Stimulated activated CD8-positive, alpha-beta memory T cell treated with anti-CD3 and anti-CD28 coated beads, Interleukin-4, amount 100 ng/mL, for 4 hours (primary cell): Measurements from ENCODE around the gene COL11A2.

Experiments used
- DNase-seq, 2 donors: peaks; one replicate each; pipeline ENCODE4 v3.0.0-alpha.2; 2020; ENCODE audit warnings: low read depth in 2 of 2, low spot score in 1 of 2

The COL11A2 gene

DNA sequence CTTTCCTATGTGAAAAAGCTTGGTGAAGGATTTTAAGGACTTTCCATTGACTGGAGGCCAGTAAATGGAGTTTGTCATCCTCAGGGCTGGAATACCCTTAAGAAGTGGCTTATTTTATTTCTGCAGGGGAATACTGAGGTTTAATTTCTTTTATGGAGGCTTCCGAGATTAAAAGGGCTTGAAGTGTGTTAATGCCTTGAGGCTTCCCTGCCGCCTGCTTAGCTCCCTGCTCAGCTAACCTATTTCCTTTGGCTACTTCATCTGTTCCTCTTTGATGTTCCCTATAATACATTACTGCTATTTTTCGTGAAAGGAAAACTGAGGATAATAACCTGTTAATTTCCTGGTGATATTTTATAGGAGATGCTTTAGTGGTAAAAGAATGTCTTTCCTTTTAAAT, 72.3 kb downstream of the COL11A2 start:
- no peak for DNase-seq

DNA sequence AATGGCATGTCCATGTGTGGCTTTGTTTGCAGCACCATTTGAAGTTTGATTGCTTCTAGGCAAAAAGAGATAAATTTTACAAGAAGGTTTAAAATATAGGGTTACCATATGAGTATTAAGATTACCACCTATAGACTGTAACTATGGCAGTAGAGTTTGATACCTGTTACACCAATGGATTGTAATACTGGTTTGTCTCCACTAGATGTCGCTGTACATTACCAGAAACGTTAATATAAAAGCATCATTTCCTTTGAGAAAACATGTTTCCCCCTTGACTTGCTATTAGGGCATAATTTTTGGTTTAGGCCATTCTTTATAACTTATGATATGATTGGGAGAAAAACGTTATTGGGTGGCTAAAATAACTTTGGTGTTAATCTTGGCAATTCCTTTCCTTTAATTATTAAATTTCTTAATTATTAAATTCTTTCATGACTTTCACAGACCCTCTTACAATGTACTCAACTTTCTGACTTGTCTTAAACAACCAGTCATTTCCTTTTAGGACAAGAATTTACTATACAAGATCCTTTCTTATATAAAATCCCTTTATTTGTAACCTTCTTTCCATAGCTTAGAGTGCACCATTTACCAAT, 73.6 kb downstream of the COL11A2 start:
- no peak for DNase-seq

DNA sequence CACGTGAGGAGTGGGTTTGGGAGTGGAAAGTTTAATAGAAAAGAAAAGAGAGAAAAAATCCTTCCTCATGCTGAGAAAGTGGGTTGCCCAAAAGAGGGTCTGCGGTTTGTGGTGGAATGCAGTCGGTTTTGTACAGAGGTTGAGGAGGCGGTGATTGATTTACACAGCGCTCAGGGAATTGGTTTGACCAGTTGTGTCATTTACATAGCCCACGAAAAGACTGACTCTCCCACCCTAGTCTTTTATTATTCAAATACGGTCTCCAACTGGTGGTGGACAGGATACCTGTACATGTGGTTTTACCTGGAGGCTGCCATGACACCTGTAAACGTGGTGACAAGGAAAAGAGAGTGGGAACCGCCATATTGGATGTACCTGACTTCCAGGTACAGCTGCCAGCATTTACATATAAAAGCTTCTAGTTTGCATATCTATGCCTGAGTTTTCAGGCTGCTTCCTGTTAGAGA, 74.4 kb downstream of the COL11A2 start:
- no peak for DNase-seq

GRCh38 chr6:33116841-33117711, 75.2 kb downstream of the COL11A2 start:
- DNase-seq, result no peak

DNA sequence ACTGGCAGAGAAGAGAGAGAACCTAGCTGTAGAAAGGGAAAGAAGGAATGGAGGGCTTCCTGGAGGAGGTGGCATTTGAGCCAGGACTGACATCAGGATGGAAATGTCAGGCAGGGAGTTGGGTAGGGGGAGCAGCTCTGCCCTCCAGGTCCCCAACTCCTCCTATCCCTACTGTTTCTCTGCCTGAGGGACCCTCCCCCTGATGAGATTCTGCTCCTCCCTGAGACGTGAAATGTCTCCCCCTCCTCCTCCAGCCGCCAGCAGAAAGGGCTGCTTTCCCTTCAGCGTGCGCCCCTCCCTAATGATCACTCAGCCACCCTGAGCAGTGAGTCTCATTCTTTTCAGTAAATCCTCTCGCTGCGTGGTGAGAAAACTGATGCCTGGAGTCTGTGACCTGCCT, 75.8 kb downstream of the COL11A2 start:
- no peak for DNase-seq

DNA sequence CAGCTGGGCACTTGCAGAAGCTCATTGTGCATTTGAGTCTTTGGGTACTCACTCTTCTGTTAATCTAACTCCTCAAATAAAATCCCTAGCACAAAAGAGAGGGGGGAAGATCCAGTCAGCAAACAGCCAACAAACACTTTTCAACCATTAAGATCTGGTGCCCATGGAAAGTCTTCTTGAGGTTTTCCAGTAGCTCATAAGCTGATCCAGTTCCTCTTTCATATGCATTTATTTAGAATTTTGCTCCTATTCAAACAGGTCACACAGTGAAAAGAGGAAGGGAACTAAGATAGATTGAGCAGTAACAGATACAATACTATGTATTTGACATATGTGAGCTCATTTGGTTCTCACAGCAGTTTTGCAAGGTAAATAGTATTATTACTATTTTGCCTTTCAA, 77.9 kb downstream of the COL11A2 start:
- no peak for DNase-seq

DNA sequence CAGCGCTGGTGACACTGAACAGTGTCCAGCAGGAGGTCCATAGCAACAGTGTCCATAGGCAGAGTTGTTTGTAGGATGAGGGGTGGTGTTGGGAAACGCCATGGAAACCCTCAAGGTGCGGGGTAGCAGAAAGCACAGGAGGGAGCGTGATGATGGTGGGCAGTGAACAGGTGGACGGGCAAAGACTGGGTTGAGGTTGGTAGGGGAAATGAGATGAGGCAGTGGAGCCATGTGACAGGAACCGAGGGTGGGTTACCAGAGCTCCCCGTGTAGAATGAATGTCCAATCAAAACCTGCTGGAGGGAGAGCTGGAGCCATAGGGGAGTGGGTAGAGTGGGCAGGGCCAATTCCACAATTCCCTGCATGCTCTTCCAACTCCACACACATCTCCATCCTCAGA, 78.5 kb downstream of the COL11A2 start:
- DNase-seq, result no peak
